ENCODE results near the gene TIMP3. TPM values are rescaled to one million over a fixed set of nuclear protein-coding genes. Genes with fewer than 3 reads are reported as not detected.

The TIMP3 gene
- polyA plus RNA-seq, 6 donors from 2014 or later = 0.10 to 0.86 (median 0.35) TPM; not detected in 1

GRCh38 chr22:32771756-32772155, 29.7 kb upstream of the TIMP3 start:
- ATAC-seq (ENCODE audit: low read depth in 2 of 2) = no peak
- Mint-ChIP-seq H3K9me3 (peaks cover 0 to 15% (median 6%) of the 10 kb centered on the region in 7 donors), H3K4me3 (no peak overlapping the region), H3K4me1 (no peaks in the 10 kb centered on the region), H3K27ac (no peak overlapping the region), H3K27me3 (peaks cover 4 to 11% (median 10%) of the 10 kb centered on the region in 3 donors), H3K36me3 (peaks cover 0 to 10% of the 10 kb centered on the region in 2 donors)
- no peak for DNase-seq

- no peak for DNase-seq
- Mint-ChIP-seq H3K4me1 (no peaks in the 10 kb centered on the region), H3K4me3 (no peak overlapping the region), H3K27me3 (peaks cover 4 to 11% (median 10%) of the 10 kb centered on the region in 3 donors), H3K27ac (no peak overlapping the region), H3K36me3 (peaks cover 0 to 10% of the 10 kb centered on the region in 2 donors), H3K9me3 (peaks cover 0 to 15% (median 6%) of the 10 kb centered on the region in 7 donors)
- no peak for ATAC-seq (ENCODE audit: low read depth in 2 of 2)
Observed at GRCh38 chr22:32775957-32776356, 25.5 kb upstream of the TIMP3 start.

- Mint-ChIP-seq H3K27me3 (peaks cover 4 to 11% (median 10%) of the 10 kb centered on the region in 3 donors), H3K36me3 (peaks cover 0 to 10% of the 10 kb centered on the region in 2 donors), H3K27ac (no peak overlapping the region), H3K4me3 (no peak overlapping the region), H3K9me3 (peaks cover 0 to 15% (median 6%) of the 10 kb centered on the region in 7 donors), H3K4me1 (no peaks in the 10 kb centered on the region)
- no peak for ATAC-seq (ENCODE audit: low read depth in 2 of 2)
- DNase-seq = no peak
Observed at GRCh38 chr22:32776397-32776796, 25.1 kb upstream of the TIMP3 start.

- H3K4me3 Mint-ChIP-seq = no peak overlapping the region
- peaks cover 0 to 10% of the 10 kb centered on the region in 2 donors for H3K36me3 Mint-ChIP-seq
- H3K27ac Mint-ChIP-seq = no peak overlapping the region
- DNase-seq (no peak), ATAC-seq (ENCODE audit: low read depth in 2 of 2) (no peak)
- H3K9me3 Mint-ChIP-seq = peaks cover 0 to 15% (median 6%) of the 10 kb centered on the region in 7 donors
- H3K4me1 Mint-ChIP-seq = no peaks in the 10 kb centered on the region
- H3K27me3 Mint-ChIP-seq = peaks cover 4 to 11% (median 10%) of the 10 kb centered on the region in 3 donors
Observed at GRCh38 chr22:32776802-32777201, 24.7 kb upstream of the TIMP3 start.

DNA sequence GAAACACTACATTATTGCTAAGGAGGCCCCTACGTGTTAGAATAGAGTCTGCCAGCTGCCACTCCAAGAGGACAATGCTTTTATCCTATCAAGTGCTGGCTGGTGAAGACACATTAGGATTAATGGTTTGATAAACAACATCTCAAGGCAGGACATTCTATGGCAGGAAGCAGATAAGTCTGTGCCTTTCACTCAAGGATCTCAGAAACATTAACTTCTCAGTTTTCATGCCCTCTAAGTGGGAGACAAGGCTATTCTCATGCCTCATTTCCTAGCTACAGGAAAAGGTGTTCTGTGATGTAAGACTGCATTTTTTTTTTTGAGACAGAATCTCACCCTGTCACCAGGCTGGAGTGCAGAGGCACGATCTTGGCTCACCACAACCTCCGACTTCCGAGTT, 23.5 kb upstream of the TIMP3 start:
- H3K27ac Mint-ChIP-seq = no peak overlapping the region
- H3K4me3 Mint-ChIP-seq = no peak overlapping the region

DNA sequence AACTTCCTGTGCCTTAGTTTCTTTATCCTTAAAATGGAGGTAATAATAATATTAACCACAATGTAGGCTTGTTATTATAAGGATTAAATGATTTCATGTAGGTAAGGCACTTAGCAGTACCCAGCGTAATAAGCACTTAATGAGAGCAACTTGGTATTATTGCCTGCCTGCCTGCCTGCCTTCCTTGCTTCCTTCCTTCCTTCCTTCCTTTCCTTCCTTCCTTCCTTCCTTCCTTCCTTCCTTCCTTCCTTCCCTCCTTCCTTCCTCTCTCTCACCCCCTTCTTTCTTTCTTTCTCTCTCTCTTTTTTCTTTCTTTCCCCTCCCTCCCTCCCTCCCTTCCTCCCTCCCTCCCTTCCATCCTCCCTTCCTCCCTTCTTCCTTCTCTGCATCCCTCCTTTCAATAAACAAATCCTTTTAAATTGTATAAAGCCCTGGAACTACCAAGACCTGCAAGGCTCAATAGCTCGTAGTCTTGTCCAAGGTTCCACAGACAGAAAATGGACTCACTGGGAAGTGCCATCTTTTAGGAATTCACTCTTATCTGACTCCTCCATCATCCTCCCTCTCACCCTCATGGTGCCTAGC, 20.7 kb upstream of the TIMP3 start:
- H3K27ac Mint-ChIP-seq = no peak overlapping the region
- H3K9me3 Mint-ChIP-seq = peaks cover 0 to 3% (median 0%) of the 10 kb centered on the region in 7 donors
- H3K27me3 Mint-ChIP-seq = peaks cover 0 to 6% (median 4%) of the 10 kb centered on the region in 3 donors
- ATAC-seq (ENCODE audit: low read depth in 2 of 2) (no peak), DNase-seq (no peak)
- no peaks in the 10 kb centered on the region for H3K4me1 Mint-ChIP-seq
- no peaks in the 10 kb centered on the region for H3K36me3 Mint-ChIP-seq
- H3K4me3 Mint-ChIP-seq = no peak overlapping the region

More for the DNA sequence above, 23.5 kb upstream of the TIMP3 start:
- H3K27me3 Mint-ChIP-seq = peaks cover 8 to 16% (median 10%) of the 10 kb centered on the region in 3 donors
- DNase-seq (no peak), ATAC-seq (ENCODE audit: low read depth in 2 of 2) (no peak)
- H3K36me3 Mint-ChIP-seq = peaks cover 0 to 10% of the 10 kb centered on the region in 2 donors
- peaks cover 0 to 15% (median 6%) of the 10 kb centered on the region in 7 donors for H3K9me3 Mint-ChIP-seq
- H3K4me1 Mint-ChIP-seq = no peaks in the 10 kb centered on the region

DNA sequence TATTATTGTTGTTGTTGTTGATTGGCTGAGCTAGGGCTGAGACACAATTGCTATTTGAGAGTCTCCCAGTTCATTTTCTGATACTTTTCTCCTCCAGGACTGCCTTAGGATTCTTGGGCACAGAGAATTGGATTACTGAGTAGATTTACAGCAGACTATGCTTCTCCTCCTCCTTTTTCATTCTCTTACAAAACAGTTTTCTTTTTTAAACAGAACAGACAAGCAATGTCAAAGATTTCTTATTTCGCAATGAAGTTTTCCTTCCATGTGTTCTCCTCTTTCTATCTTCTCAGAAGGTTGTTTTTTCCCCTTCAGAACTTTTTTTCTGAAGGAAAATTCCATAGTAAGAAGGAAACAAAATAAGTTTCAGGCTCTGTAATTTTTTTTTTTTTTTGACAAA, 19.8 kb upstream of the TIMP3 start:
- Mint-ChIP-seq H3K27me3 (peaks cover 0 to 8% (median 4%) of the 10 kb centered on the region in 3 donors), H3K9me3 (peaks cover 0 to 2% (median 0%) of the 10 kb centered on the region in 7 donors), H3K27ac (no peak overlapping the region), H3K4me3 (no peak overlapping the region), H3K36me3 (no peaks in the 10 kb centered on the region), H3K4me1 (no peaks in the 10 kb centered on the region)
- DNase-seq = no peak
- no peak for ATAC-seq (ENCODE audit: low read depth in 2 of 2)

DNA sequence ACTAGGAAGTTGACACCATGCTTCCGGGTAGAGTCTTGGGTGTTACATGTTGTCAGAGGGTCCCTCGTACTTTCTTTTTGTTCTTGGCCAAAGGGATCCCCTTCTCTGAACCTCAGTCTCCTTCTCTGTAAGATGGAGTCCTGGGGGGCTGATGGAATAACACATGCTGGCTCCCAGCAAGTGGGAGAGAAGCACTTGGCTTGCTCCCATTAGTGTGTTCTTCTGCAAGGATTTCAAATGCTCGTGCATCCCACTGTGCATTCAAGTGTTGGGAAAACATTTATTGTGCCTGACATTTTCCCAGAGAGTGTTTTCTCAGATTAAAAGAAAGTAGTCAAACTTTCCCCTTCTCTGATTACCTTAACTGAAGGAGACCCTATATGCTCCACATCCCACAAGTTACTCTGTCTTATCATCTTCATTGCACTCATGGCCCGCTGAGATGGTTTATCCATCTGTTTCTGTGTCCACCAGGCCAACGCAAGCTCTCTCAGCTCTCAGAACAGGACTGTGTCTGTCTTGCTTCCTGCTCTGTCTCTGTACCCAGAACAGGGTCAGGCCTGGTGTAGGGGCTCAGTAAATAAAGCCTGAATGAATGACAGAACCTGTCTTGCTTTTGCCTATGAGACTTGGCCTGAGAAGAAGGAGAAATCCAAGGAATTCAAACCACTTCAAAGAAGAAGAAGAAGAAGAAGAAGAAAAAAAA, 16.0 kb upstream of the TIMP3 start:
- H3K27ac Mint-ChIP-seq = no peak overlapping the region
- no peak for ATAC-seq (ENCODE audit: low read depth in 2 of 2)
- peaks cover 0 to 2% (median 0%) of the 10 kb centered on the region in 7 donors for H3K9me3 Mint-ChIP-seq
- H3K36me3 Mint-ChIP-seq = no peaks in the 10 kb centered on the region
- peaks cover 4 to 16% (median 5%) of the 10 kb centered on the region in 3 donors for H3K27me3 Mint-ChIP-seq
- H3K4me3 Mint-ChIP-seq = no peak overlapping the region
- H3K4me1 Mint-ChIP-seq = no peaks in the 10 kb centered on the region
- DNase-seq = no peak

DNA sequence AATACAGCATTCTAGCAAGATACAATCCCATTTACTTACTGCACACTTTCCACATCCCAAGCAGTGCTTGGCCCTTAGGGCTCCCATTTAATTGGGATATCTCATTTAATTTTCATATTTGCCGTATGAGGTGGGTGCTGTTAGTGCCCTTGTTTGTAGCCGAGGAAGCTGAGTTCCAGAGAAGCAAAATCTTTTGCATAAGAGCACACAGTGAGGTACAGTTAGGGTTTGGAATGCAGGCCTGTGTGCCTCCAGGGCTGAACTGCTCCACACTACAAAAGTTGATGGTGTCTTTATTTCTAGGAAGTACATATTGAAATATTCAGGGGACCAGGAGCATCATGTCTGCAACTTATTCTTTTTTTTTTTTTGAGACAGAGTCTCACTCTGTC, 15.5 kb upstream of the TIMP3 start:
- no peak for DNase-seq
- no peaks in the 10 kb centered on the region for H3K4me1 Mint-ChIP-seq
- no peak for ATAC-seq (ENCODE audit: low read depth in 2 of 2)
- H3K4me3 Mint-ChIP-seq = no peak overlapping the region
- peaks cover 0 to 2% (median 0%) of the 10 kb centered on the region in 7 donors for H3K9me3 Mint-ChIP-seq
- H3K36me3 Mint-ChIP-seq = no peaks in the 10 kb centered on the region
- H3K27me3 Mint-ChIP-seq = peaks cover 4 to 16% (median 5%) of the 10 kb centered on the region in 3 donors
- H3K27ac Mint-ChIP-seq = no peak overlapping the region

- peaks cover 0 to 3% (median 0%) of the 10 kb centered on the region in 7 donors for H3K9me3 Mint-ChIP-seq
- no peak overlapping the region for H3K27ac Mint-ChIP-seq
- DNase-seq = no peak
- H3K27me3 Mint-ChIP-seq = peaks cover 0 to 16% (median 5%) of the 10 kb centered on the region in 3 donors
- no peaks in the 10 kb centered on the region for H3K4me1 Mint-ChIP-seq
- H3K4me3 Mint-ChIP-seq = no peak overlapping the region
- no peaks in the 10 kb centered on the region for H3K36me3 Mint-ChIP-seq
- ATAC-seq (ENCODE audit: low read depth in 2 of 2) = no peak
Observed at GRCh38 chr22:32788904-32789624, 12.4 kb upstream of the TIMP3 start.

DNA sequence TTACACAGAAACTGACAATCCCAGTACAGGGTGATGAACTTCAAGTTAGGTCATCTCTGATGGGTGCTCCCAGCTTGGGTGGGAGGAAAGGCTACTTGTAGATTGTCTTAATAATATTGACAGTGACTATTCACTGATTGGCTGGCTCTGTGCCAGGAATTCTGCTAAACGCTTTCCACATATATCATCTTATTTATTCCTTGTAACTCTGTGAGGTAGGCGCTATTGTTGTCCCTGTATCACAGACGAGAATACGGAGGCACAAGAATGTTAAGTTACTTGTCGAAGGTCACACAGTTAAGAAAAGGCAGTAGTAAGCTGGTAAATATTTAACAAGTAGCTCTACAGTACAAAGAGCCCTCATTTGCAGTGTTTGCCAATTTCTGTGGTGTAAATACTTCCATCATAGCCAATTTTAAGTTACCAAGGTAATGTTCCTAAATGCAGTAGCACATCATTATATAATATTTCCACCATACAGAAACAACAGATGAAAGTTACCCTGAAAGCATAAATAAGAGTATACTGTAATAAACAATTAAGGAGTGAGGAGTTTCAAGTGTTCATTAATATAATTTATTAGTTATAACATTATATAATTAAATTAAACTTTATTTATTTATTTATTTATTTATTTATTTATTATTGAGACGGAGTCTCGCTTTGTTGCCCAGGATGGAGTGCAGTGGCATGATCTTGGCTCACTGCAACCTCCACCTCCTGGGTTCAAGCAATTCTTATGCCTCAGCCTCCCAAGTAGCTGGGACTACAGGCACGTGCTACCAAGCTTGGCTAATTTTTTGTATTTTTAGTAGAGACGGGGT, 11.5 kb upstream of the TIMP3 start:
- Mint-ChIP-seq H3K36me3 (no peaks in the 10 kb centered on the region), H3K27me3 (peaks cover 7 to 21% (median 8%) of the 10 kb centered on the region in 3 donors), H3K27ac (no peak overlapping the region), H3K4me3 (no peak overlapping the region), H3K4me1 (no peaks in the 10 kb centered on the region), H3K9me3 (peaks cover 0 to 3% (median 0%) of the 10 kb centered on the region in 7 donors)
- no peak for DNase-seq
- ATAC-seq (ENCODE audit: low read depth in 2 of 2) = no peak

DNA sequence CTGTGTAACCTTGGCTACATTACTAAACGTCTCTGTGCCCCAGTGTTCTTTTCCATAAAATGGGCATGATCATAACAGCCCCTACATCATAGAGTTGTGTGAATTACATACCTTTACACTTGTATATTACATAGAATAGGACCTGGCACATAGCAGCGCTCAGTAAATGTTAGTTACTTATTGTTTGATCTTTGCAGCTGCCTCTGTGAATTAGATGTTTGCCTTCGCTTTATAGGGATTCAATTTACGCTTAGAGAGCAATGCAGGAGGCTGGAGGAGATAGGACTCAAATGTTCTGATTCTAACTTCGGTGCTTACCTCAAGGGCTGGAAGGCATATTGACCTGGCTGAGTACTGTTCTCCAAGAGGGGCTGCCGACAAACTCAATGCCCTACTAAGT, 10.4 kb upstream of the TIMP3 start:
- H3K4me3 Mint-ChIP-seq = no peak overlapping the region
- no peak overlapping the region for H3K27ac Mint-ChIP-seq
- no peaks in the 10 kb centered on the region for H3K4me1 Mint-ChIP-seq
- ATAC-seq (ENCODE audit: low read depth in 2 of 2) (no peak), DNase-seq (no peak)
- peaks cover 0 to 3% (median 0%) of the 10 kb centered on the region in 7 donors for H3K9me3 Mint-ChIP-seq
- no peaks in the 10 kb centered on the region for H3K36me3 Mint-ChIP-seq
- peaks cover 11 to 24% (median 15%) of the 10 kb centered on the region in 3 donors for H3K27me3 Mint-ChIP-seq

GRCh38 chr22:32791485-32791884, 10.0 kb upstream of the TIMP3 start:
- Mint-ChIP-seq H3K36me3 (no peaks in the 10 kb centered on the region), H3K27me3 (peaks cover 12 to 27% (median 15%) of the 10 kb centered on the region in 3 donors), H3K9me3 (peaks cover 0 to 3% (median 0%) of the 10 kb centered on the region in 7 donors), H3K27ac (no peak overlapping the region), H3K4me1 (no peaks in the 10 kb centered on the region), H3K4me3 (no peak overlapping the region)
- DNase-seq (no peak), ATAC-seq (ENCODE audit: low read depth in 2 of 2) (no peak)
